ENCODE data around the gene PGS1.

The PGS1 gene

GRCh38 chr17:78454346-78454745 lies 75.9 kb downstream of the PGS1 start:
- Histone ChIP-seq H3K4me1 (ENCODE audit: control insufficient read depth in 1 of 2, insufficient read depth in 1 of 2, low read depth in 1 of 2, low read length in 1 of 2) (no peaks in the 10 kb centered on the region), H3K9me3 (no peaks in the 10 kb centered on the region), H3K27ac (no peak overlapping the region), H3K4me3 (ENCODE audit: low read depth in 1 of 2, low read length in 1 of 2) (no peak overlapping the region), H3K36me3 (no peaks in the 10 kb centered on the region), H3K27me3 (no peaks in the 10 kb centered on the region)
- TF ChIP-seq CTCF (IDR thresholded peaks at IDR 0.05): no peak

DNA sequence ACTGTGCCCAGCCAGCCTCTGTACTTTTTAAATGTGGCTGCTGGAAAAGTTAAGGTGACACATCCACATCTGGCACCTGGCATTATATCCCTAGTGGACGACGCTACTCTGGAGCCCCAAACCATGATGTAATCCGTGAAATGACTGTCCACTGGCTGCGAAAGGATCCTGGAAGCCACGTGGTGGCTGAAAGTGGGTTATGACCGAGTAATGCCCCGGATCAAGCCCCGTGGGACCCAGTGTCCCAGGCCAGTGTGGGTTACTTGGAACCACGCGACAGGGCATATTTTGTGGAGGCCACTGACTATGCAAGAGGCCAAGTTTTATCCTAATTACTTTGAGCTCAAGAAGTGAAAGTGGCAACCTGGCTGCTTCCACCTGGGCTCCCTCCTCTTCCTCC lies 79.6 kb downstream of the PGS1 start:
- no peak overlapping the region for H3K4me3 ChIP-seq (ENCODE audit: low read depth in 1 of 2, low read length in 1 of 2)
- H3K27me3 ChIP-seq: no peaks in the 10 kb centered on the region
- no peak overlapping the region for H3K27ac ChIP-seq
- TF ChIP-seq CTCF (IDR thresholded peaks at IDR 0.05): no peak
- no peaks in the 10 kb centered on the region for H3K4me1 ChIP-seq (ENCODE audit: control insufficient read depth in 1 of 2, insufficient read depth in 1 of 2, low read depth in 1 of 2, low read length in 1 of 2)
- no peaks in the 10 kb centered on the region for H3K36me3 ChIP-seq
- H3K9me3 ChIP-seq: no peaks in the 10 kb centered on the region

GRCh38 chr17:78458736-78459335 lies 80.4 kb downstream of the PGS1 start:
- H3K4me3 ChIP-seq (ENCODE audit: low read depth in 1 of 2, low read length in 1 of 2): no peak overlapping the region

DNA sequence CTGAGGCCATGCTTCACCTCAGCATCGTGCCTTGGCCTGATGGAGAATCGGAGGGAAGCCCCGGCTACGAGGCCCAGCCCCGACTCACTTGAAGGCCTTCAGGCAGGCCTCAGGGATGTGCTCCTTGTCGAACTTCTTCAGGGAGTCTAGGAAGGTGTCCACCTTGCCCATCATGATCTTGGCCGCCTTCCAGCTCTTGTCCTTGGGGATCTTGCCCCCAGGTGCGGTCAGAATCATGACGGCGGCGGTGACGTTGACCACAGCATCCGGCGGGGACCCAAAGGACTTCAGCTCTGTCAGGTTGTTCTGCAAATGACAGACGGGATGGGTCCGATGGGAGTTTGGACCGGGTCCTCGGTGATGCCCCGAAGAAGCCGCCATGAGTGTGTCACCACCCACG lies 81.2 kb downstream of the PGS1 start:
- Histone ChIP-seq H3K27ac (no peak overlapping the region), H3K4me3 (ENCODE audit: low read depth in 1 of 2, low read length in 1 of 2) (no peak overlapping the region), H3K27me3 (no peaks in the 10 kb centered on the region), H3K4me1 (ENCODE audit: control insufficient read depth in 1 of 2, insufficient read depth in 1 of 2, low read depth in 1 of 2, low read length in 1 of 2) (no peaks in the 10 kb centered on the region), H3K9me3 (no peaks in the 10 kb centered on the region), H3K36me3 (no peaks in the 10 kb centered on the region)
- no peak for TF ChIP-seq CTCF (IDR thresholded peaks at IDR 0.05)

More at GRCh38 chr17:78458736-78459335, 80.4 kb downstream of the PGS1 start:
- Histone ChIP-seq H3K27me3 (no peaks in the 10 kb centered on the region), H3K9me3 (no peaks in the 10 kb centered on the region), H3K36me3 (no peaks in the 10 kb centered on the region), H3K4me1 (ENCODE audit: control insufficient read depth in 1 of 2, insufficient read depth in 1 of 2, low read depth in 1 of 2, low read length in 1 of 2) (no peaks in the 10 kb centered on the region), H3K27ac (no peak overlapping the region)
- no peak for TF ChIP-seq CTCF (IDR thresholded peaks at IDR 0.05)

- Histone ChIP-seq H3K4me1 (ENCODE audit: control insufficient read depth in 1 of 2, insufficient read depth in 1 of 2, low read depth in 1 of 2, low read length in 1 of 2) (no peaks in the 10 kb centered on the region), H3K4me3 (ENCODE audit: low read depth in 1 of 2, low read length in 1 of 2) (no peak overlapping the region), H3K36me3 (no peaks in the 10 kb centered on the region), H3K9me3 (no peaks in the 10 kb centered on the region), H3K27me3 (no peaks in the 10 kb centered on the region), H3K27ac (no peak overlapping the region)
- TF ChIP-seq CTCF (IDR thresholded peaks at IDR 0.05): no peak
Measured at GRCh38 chr17:78460176-78460675, 81.8 kb downstream of the PGS1 start.
